ENCODE results near the gene DGCR6.
"Not testable (repeated sequence)": the region's sequence is repeated elsewhere in the genome, so short reads cannot be mapped to it uniquely, and the experiment has no call there.

The DGCR6 gene

GRCh38 chr22:18905540-18906409 lies at the start of gene DGCR6:
TSS of gene DGCR6 (plus strand) at chr22:18906320. CDS start at chr22:18906375, 55 bp downstream.
- DNase-seq (ENCODE audit: low read depth in 1 of 2, low spot score in 1 of 2), result no peak
- in situ Hi-C loops (cut with HindIII; ENCODE audit: low pct_unique_long_range_greater_than_20kb, low sequenced_read_pairs), result no loop called here
- TF ChIP-seq JUND (IDR thresholded peaks at IDR 0.05; ENCODE audit: low read depth), result no peak

GRCh38 chr22:18859314-18859713 lies 46.8 kb upstream of the DGCR6 start:
- DNase-seq (ENCODE audit: low read depth in 1 of 2, low spot score in 1 of 2); in situ Hi-C loops (cut with HindIII; ENCODE audit: low pct_unique_long_range_greater_than_20kb, low sequenced_read_pairs): not testable (repeated sequence)

GRCh38 chr22:18881260-18881659 lies 24.9 kb upstream of the DGCR6 start:
- in situ Hi-C loops (cut with HindIII; ENCODE audit: low pct_unique_long_range_greater_than_20kb, low sequenced_read_pairs), result not testable (repeated sequence)
- peak in 1 of 2 experiments; percentile 4 for DNase-seq (ENCODE audit: low read depth in 1 of 2, low spot score in 1 of 2)

- in situ Hi-C loops (cut with HindIII; ENCODE audit: low pct_unique_long_range_greater_than_20kb, low sequenced_read_pairs); DNase-seq (ENCODE audit: low read depth in 1 of 2, low spot score in 1 of 2): not testable (repeated sequence)
Measured at GRCh38 chr22:18884465-18884864, 21.7 kb upstream of the DGCR6 start.

DNA sequence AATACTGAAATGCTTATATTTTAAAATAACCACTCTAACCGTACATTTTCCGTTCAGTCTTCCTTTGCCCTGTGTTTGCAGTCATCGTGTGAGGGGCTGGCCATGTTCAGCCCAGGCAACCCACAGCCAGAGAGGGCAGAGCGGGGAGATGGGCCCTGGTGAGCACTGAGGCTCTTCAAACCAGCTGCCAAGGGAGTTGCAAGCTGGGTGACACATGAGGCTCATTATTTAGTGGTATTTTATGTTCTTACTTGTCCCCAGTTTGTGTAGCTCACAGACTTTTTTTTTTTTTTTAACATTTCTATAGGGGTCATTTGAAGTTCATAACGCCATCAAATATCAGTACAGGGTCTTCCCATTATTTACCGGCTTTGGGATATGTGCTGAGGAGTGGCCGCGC lies 18.0 kb upstream of the DGCR6 start:
- TF ChIP-seq JUND (IDR thresholded peaks at IDR 0.05; ENCODE audit: low read depth), result no peak
- in situ Hi-C loops (cut with HindIII; ENCODE audit: low pct_unique_long_range_greater_than_20kb, low sequenced_read_pairs), result no loop called here
- DNase-seq (ENCODE audit: low read depth in 1 of 2, low spot score in 1 of 2), result no peak

DNA sequence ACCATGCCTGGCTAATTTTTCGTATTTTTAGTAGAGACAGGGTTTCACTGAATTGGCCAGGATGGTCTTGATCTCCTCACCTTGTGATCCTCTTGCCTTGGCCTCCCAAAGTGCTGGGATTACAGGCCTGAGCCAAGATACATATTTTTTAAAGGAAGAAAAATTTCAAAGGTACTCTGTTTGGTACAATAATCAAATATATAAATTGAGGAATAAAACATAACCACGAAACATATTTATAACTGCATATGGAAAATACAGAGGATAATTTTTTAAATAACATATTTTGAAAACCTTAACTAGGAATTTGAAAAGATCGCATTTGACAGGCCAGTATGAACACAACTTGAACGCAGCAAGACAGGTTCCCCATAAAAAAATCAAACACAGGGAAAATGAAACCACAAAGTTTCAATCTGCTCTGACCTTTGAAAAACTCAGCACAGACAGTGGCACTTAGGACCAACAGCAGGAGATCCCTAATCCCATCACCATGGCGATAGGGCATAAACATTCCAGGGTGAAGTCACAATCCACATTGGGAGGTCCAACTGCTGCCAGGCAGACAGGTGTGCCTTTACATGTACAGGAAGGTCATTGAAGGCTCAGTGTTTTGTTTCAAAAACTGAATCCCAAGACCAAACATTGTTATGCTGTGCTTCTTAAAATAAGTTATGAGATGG lies 15.5 kb upstream of the DGCR6 start:
- DNase-seq (ENCODE audit: low read depth in 1 of 2, low spot score in 1 of 2); in situ Hi-C loops (cut with HindIII; ENCODE audit: low pct_unique_long_range_greater_than_20kb, low sequenced_read_pairs): not testable (repeated sequence)

- DNase-seq (ENCODE audit: low read depth in 1 of 2, low spot score in 1 of 2); in situ Hi-C loops (cut with HindIII; ENCODE audit: low pct_unique_long_range_greater_than_20kb, low sequenced_read_pairs): not testable (repeated sequence)
Measured at GRCh38 chr22:18893775-18894174, 12.3 kb upstream of the DGCR6 start.

DNA sequence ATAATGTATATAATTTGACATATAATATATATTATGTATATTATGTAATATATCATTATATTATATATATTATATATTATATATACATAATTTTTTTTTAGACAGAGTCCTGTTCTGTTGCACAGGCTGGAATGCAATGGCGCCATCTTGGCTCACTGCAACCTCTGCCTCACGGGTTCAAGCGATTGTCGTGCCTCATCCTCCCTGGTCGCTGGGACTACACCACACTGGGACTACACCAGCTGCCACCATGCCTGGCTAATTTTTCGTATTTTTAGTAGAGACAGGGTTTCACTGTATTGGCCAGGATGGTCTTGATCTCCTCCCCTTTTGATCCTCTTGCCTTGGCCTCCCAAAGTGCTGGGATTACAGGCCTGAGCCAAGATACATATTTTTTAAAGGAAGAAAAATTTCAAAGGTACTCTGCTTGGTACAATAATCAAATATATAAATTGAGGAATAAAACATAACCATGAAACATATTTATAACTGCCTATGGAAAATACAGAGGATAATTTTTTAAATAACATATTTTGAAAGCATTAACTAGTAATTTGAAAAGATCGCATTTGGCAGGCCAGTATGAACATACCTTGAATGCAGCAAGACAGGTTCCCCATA lies 10.0 kb upstream of the DGCR6 start:
- DNase-seq (ENCODE audit: low read depth in 1 of 2, low spot score in 1 of 2); in situ Hi-C loops (cut with HindIII; ENCODE audit: low pct_unique_long_range_greater_than_20kb, low sequenced_read_pairs): not testable (repeated sequence)

- in situ Hi-C loops (cut with HindIII; ENCODE audit: low pct_unique_long_range_greater_than_20kb, low sequenced_read_pairs); DNase-seq (ENCODE audit: low read depth in 1 of 2, low spot score in 1 of 2): not testable (repeated sequence)
Measured at GRCh38 chr22:18906410-18906745, 258 bp downstream of the DGCR6 start.

DNA sequence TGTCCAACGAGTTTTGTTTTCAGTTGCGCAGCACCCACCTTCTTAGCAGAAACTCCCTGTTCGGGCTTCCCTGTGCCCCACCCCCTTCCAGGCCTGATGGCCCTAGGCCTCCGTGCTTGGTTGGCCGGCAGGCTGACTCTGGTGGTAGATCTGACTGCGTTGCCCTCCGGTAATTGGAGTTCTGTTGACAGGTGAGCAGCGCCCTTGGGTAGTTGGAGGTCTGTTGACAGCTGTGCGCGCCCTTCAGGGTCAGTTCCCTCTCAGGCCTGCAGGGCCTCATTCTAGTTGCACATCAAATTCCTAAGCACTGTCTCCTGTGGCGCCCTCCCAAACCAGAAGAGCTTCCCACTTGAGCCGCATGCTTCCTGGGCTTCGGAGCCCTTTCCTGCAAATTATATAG lies 776 bp downstream of the DGCR6 start:
- no peak for TF ChIP-seq JUND (IDR thresholded peaks at IDR 0.05; ENCODE audit: low read depth)
- in situ Hi-C loops (cut with HindIII; ENCODE audit: low pct_unique_long_range_greater_than_20kb, low sequenced_read_pairs), result no loop called here
- no peak for DNase-seq (ENCODE audit: low read depth in 1 of 2, low spot score in 1 of 2)

GRCh38 chr22:18909556-18909955 lies 3.4 kb downstream of the DGCR6 start:
- no peak for DNase-seq (ENCODE audit: low read depth in 1 of 2, low spot score in 1 of 2)
- no peak for TF ChIP-seq JUND (IDR thresholded peaks at IDR 0.05; ENCODE audit: low read depth)
- in situ Hi-C loops (cut with HindIII; ENCODE audit: low pct_unique_long_range_greater_than_20kb, low sequenced_read_pairs), result no loop called here

- in situ Hi-C loops (cut with HindIII; ENCODE audit: low pct_unique_long_range_greater_than_20kb, low sequenced_read_pairs); DNase-seq (ENCODE audit: low read depth in 1 of 2, low spot score in 1 of 2): not testable (repeated sequence)
Measured at GRCh38 chr22:18911535-18911934, 5.4 kb downstream of the DGCR6 start.

DNA sequence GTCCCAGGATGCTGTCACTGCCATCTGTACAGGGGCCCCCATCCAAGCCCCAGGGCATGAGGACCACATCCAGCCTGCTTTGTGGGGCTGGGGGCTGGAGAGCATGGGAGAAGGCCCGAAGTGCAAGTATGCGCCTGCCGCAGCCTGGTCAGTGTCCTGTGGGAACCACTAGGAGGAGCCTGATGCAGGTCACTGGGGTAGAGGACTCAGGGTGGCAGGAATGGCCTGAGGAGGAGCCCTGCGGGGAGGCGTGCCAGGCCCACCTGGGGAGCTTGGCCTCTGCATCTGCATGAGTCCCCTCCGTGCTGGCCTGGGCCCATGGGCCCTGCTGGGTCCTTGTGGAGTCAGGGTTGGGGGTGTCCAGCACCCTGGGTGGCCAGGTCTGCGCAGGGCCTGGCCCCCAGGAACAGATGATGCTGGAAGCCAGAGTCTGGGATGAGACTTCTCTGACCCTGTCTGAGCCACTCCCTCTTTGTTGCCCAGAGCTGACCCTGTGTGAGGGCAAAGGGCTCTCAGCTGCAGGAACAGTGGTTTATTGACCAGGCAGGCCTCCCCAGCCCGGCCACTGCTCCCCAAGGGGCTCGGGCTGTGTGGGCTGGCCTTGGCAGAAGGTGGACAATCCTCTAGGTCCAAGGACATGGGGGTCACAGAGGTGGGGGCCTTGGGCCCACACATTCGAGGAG lies 6.3 kb downstream of the DGCR6 start:
- in situ Hi-C loops (cut with HindIII; ENCODE audit: low pct_unique_long_range_greater_than_20kb, low sequenced_read_pairs); DNase-seq (ENCODE audit: low read depth in 1 of 2, low spot score in 1 of 2): not testable (repeated sequence)

DNA sequence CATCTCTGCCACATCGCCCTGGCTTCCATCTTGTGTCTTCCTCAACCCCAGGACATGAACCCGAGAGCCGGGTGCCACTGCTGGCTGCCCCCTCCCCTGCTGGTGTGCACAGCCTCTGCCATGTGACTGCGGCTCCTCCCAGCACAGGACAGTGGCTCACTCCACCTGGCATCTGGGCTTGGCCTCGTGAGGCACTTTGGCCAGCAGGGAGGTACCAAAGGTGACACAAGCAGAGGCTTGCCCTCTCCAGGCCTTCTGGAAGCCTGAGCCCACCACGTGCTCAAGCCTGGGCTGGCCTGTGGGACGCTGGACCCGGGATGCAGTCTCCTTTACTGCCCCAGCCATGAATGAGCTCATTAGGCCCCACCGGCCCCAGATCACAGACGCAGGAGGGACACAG lies 8.4 kb downstream of the DGCR6 start:
- DNase-seq (ENCODE audit: low read depth in 1 of 2, low spot score in 1 of 2); in situ Hi-C loops (cut with HindIII; ENCODE audit: low pct_unique_long_range_greater_than_20kb, low sequenced_read_pairs): not testable (repeated sequence)

- DNase-seq (ENCODE audit: low read depth in 1 of 2, low spot score in 1 of 2); in situ Hi-C loops (cut with HindIII; ENCODE audit: low pct_unique_long_range_greater_than_20kb, low sequenced_read_pairs): not testable (repeated sequence)
Measured at GRCh38 chr22:18915550-18915949, 9.4 kb downstream of the DGCR6 start.

DNA sequence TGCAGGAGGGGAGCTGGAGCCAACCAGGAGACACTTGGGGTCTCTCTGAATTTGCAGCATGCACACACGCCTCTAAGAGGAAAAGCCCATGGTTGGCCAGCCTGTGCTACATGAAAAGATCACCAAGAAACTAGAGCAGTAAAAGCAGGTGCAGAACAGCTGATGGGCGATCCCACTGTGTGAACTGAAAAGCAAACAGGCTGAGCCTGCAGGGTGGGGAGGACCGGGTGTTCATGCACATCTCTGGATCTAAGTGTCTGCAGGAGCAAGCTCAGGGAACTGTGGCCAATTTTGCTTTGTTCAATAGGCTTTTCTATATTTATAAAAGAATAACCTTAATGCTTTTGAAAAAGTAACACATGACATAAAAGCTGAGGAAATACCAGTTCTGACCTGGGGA lies 11.7 kb downstream of the DGCR6 start:
- in situ Hi-C loops (cut with HindIII; ENCODE audit: low pct_unique_long_range_greater_than_20kb, low sequenced_read_pairs); DNase-seq (ENCODE audit: low read depth in 1 of 2, low spot score in 1 of 2): not testable (repeated sequence)

DNA sequence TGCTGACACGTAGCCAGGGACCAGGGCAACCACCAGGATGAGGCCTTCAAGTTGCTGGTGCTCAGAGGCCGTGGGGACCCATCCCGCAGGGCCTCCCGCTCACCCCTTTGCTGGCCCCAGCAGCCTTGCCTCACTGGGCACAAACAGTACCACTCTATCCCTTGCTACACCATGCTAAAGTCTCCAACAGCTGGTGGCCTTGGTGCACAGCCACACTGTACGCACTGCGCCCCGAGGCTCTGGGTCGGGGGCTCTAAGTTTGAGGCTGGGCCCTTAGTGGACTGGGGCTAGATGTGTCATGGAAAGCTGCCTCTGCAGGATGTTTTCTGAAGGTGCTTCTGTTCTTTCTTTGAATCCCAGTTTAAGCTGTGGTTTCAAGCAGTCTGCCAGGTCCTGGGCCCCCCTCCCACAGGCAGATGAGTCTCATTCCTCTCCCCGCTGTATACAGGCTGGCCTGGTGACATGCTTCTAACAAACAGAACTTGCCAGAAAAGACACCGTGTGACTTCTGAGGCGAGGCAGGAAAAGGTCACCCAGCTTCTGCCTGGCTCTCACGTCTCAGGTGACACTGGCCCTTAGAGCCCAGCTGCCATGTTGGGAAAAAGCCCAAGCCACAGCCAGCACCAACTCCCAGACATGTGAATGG lies 14.3 kb downstream of the DGCR6 start:
- in situ Hi-C loops (cut with HindIII; ENCODE audit: low pct_unique_long_range_greater_than_20kb, low sequenced_read_pairs); DNase-seq (ENCODE audit: low read depth in 1 of 2, low spot score in 1 of 2): not testable (repeated sequence)

All from T47D (cell line).